Right renal cortex interstitium (tissue), 3 donors: ENCODE measurements around the gene HHIPL2. TPM values are rescaled to one million over a fixed set of nuclear protein-coding genes. Genes with fewer than 3 reads are reported as not detected.
A peak's percentile ranks its signal among the peaks of the same experiment; 100 is the strongest.

ENCODE experiments used
- DNase-seq, 3 donors: peaks; one replicate each; pipeline ENCODE4 v3.0.0-alpha.2; 2013; ENCODE audit warnings: low read depth in 3 of 3, low spot score in 2 of 3
- polyA plus RNA-seq, 3 donors: library from polyadenylated mRNA; unstranded; fragments of 120-200 nt; gene quantifications; one replicate each; pipeline ENCODE4 v1.2.1, GENCODE V29; 2013; ENCODE audit not compliant: insufficient read length in 3 of 3

The HHIPL2 gene
- polyA plus RNA-seq = under 1 TPM; 0.71 to 0.94 (median 0.71) TPM

GRCh38 chr1:222547944-222548671, at the start of gene HHIPL2:
HHIPL2 (minus strand) TSS chr1:222548104; CDS start chr1:222548044, 60 bp downstream.
- no peak for DNase-seq

DNA sequence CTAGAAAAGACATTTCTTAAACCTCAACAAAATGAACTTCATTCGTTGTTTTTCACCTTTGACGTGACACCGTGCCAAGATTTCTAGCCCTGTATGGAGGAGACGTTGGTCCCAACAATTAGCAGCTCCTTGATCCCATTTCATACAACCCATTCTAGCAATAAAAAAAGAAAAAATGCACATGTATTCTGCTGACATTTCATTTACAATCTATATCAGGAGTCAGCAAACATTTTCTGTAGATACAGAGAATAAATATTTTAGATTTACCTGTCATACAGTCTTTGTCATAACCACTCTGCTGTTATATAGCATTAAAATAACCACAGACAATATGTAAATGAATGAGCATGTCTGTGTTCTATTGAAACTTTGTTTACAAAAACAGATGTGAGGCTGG, 48.8 kb upstream of the HHIPL2 start:
- no peak for DNase-seq

GRCh38 chr1:222594789-222595188, 46.9 kb upstream of the HHIPL2 start:
- no peak for DNase-seq

- DNase-seq = no peak
These were observed 44.3 kb upstream of the HHIPL2 start for GRCh38 chr1:222592171-222592570.

GRCh38 chr1:222589462-222590302, 41.8 kb upstream of the HHIPL2 start, which contains the start of gene TAF1A:
TAF1A (minus strand) TSS chr1:222589933.
- peak; percentile 79 to 83 (median 80) for DNase-seq

DNA sequence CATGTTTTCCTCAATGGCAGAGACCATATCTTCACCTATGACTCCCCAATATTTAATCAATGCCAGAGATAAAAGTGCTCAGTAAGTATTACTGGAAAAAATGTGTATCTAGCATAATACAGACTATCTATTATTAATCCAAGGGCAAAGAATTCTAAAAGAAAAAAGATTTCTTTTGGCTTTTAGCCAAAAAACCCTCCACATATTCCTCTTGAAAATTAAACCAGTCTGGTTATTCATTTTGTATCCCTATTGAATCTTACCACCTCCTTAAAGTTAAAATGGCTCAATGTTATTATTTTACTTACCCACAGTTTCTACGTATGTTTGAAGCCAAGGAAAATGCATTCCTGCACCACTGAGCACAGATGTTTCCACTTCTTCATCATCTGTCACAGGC, 40.2 kb upstream of the HHIPL2 start:
- DNase-seq = no peak

- DNase-seq = no peak
These were observed 38.9 kb upstream of the HHIPL2 start for GRCh38 chr1:222586842-222587241.

DNA sequence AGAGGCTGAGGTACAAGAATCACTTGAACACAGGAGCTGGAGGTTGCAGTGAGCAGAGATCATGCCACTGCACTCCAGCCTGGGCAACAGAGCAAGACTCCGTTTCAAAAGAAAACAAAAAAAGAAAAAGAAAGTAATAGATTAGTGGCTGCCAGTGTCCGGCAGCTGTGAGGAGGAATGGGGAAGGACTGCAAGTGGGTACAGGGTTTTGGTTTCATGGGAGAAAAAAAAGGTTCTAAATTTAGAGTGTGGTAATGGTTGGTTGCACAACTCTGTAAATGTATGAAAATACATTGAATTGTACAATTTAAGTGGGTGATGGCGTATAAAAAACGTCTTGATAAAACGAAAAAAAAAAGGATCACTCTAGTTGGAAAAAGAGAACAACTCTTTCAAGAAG, 35.2 kb upstream of the HHIPL2 start:
- DNase-seq = no peak

- no peak for DNase-seq
These were observed 34.3 kb upstream of the HHIPL2 start for GRCh38 chr1:222582099-222582774.

- no peak for DNase-seq
These were observed 31.4 kb upstream of the HHIPL2 start for GRCh38 chr1:222579316-222579715.

- DNase-seq = no peak
These were observed 22.9 kb upstream of the HHIPL2 start for GRCh38 chr1:222570837-222571236.

DNA sequence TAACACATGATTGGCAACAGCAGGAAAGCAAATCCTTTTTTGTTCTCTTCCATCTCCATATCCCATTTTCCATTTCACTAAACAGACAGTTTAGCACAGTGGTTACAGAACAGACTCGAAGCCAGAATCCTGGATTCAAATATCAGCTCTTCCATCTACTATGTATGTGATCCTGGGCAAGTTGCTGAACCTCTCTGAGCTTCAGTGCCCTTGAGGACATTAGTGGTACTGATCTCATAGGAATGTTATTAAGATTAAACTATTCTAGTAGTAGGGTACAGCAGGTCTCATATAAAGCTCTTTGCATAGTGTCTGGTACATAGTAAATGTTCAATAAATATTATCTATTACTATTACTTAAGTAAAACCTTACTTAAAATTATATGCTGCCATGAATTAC, 13.8 kb upstream of the HHIPL2 start:
- DNase-seq = no peak

GRCh38 chr1:222557574-222557973, 9.7 kb upstream of the HHIPL2 start:
- no peak for DNase-seq

GRCh38 chr1:222557148-222557547, 9.2 kb upstream of the HHIPL2 start:
- no peak for DNase-seq

DNA sequence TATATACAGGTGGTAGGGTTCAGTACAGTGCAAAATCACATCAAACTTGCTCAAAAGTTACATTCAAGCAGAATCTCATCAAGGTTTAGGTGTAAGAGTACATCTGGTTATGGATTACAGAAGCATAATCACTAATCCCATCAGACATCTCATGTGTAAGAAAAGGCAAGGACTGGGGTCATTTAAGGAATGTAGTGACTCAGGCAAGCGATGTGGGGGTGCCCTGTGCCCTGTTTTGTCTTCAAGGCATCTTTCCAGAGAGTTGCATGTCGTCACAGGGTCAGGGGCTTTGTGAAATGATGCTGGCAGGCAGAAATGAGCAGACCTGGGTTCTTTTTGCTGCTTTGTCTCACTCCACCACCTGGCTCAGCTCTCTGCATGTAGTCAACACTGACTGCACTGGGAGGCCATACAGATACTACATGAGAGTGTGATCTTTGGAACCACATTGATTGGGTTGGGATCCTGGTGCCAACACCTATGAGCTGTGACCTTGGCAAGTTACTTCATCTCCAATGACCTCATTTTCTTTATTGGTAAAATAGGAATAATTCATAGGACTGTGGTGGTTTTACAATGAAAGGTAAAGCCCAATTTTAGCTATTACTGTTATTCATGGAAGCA, 8.2 kb upstream of the HHIPL2 start:
- DNase-seq = no peak

GRCh38 chr1:222554177-222554576, 6.3 kb upstream of the HHIPL2 start:
- DNase-seq = no peak

GRCh38 chr1:222552882-222553281, 5.0 kb upstream of the HHIPL2 start:
- no peak for DNase-seq

GRCh38 chr1:222547260-222547614, 667 bp downstream of the HHIPL2 start:
- DNase-seq = no peak

DNA sequence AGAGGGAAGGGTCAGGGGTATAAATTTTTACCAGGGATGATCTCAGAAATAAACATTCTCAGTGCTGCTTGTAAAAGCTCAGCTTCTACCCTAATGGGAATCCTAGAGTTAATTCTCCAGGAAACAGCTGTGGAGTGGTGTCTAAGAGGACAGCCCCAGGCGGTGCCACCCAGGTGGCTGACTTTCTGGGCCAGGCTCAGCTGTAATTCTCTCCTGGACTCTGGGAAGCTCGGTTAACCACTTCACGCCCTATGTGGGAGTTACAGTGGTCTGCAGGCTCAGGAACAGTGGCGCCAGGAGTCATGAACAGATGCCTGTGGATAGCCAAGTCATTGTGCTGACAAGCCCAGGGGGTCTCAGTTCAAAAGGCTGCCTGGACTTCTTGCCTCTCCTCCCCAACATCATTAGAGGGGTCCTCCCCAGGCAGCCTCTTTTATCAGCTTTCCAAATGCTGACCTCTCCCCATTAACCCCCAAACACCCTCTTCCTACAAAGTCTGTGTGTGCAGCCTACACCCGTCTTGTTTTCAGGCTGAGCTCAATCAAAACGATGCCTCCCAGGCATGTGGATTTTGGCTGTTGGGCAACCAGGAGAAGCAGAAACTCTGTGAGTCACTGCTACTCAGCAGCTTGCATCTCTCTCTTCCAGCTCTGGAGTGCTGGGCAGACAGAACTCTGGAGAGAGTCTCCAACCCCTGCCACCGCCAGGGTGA, 1.2 kb downstream of the HHIPL2 start:
- peak in 1 of 3 donors; percentile 27 for DNase-seq

GRCh38 chr1:222546091-222546490, 1.8 kb downstream of the HHIPL2 start:
- DNase-seq = no peak
